Neutrophil (primary cell): Measurements from ENCODE around the gene KIF23.

ENCODE experiments used
- H3K27ac ChIP-seq: fragments of 200-600 bp; sonication (generic); 2 replicates; pipeline ENCODE4 v1.5.1; 2016; ENCODE audit warnings: mild to moderate bottlenecking, moderate library complexity
- H3K27me3 ChIP-seq: fragments of 200-600 bp; sonication (generic); 2 replicates; pipeline ENCODE4 v1.6.0; 2016; ENCODE audit warnings: mild to moderate bottlenecking
- H3K36me3 ChIP-seq: fragments of 200-600 bp; sonication (generic); 2 replicates; pipeline ENCODE4 v1.5.1; 2017
- H3K4me1 ChIP-seq, 2 experiments: fragments of 200-600 bp in 1 of 2; sonication (generic) in 1 of 2; 1 replicate in 1 of 2; 2 replicates in 1 of 2; pipeline versions ENCODE4 v1.5.1 to v1.6.1; 2013 to 2016; ENCODE audit warnings: low read depth in 1 of 2, low read length in 1 of 2, mild to moderate bottlenecking in 1 of 2, moderate library complexity in 1 of 2; ENCODE audit not compliant: control insufficient read depth in 1 of 2, insufficient read depth in 1 of 2
- H3K4me3 ChIP-seq, 2 experiments: fragments of 200-600 bp in 1 of 2; sonication (generic) in 1 of 2; 1 replicate in 1 of 2; 2 replicates in 1 of 2; pipeline ENCODE4 v1.5.1; 2013 to 2016; ENCODE audit warnings: low read depth in 1 of 2, low read length in 1 of 2, mild to moderate bottlenecking in 1 of 2, moderate library complexity in 1 of 2
- H3K9me3 ChIP-seq: fragments of 200-600 bp; sonication (generic); 2 replicates; pipeline ENCODE4 v1.5.1; 2016
- TF ChIP-seq, protein P1 (sequence below): fragments of 200-600 bp; sonication (generic); IDR thresholded peaks from 2 replicates; pipeline ENCODE4 v1.5.1; 2016; ENCODE audit warnings: antibody characterized with exemption

KIF23 gene

GRCh38 chr15:69462030-69462492, 47.9 kb downstream of the KIF23 start:
- Histone ChIP-seq H3K9me3 (no peaks in the 10 kb centered on the region), H3K27ac (peak overlapping the region; percentile 68), H3K4me3 (peak overlapping the region; percentile 75 to 84), H3K4me1 (peaks cover 15% of the 10 kb centered on the region in 2 experiments), H3K36me3 (no peaks in the 10 kb centered on the region), H3K27me3 (no peaks in the 10 kb centered on the region)
- TF ChIP-seq, protein P1, sequence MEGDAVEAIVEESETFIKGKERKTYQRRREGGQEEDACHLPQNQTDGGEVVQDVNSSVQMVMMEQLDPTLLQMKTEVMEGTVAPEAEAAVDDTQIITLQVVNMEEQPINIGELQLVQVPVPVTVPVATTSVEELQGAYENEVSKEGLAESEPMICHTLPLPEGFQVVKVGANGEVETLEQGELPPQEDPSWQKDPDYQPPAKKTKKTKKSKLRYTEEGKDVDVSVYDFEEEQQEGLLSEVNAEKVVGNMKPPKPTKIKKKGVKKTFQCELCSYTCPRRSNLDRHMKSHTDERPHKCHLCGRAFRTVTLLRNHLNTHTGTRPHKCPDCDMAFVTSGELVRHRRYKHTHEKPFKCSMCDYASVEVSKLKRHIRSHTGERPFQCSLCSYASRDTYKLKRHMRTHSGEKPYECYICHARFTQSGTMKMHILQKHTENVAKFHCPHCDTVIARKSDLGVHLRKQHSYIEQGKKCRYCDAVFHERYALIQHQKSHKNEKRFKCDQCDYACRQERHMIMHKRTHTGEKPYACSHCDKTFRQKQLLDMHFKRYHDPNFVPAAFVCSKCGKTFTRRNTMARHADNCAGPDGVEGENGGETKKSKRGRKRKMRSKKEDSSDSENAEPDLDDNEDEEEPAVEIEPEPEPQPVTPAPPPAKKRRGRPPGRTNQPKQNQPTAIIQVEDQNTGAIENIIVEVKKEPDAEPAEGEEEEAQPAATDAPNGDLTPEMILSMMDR, result no peak

DNA sequence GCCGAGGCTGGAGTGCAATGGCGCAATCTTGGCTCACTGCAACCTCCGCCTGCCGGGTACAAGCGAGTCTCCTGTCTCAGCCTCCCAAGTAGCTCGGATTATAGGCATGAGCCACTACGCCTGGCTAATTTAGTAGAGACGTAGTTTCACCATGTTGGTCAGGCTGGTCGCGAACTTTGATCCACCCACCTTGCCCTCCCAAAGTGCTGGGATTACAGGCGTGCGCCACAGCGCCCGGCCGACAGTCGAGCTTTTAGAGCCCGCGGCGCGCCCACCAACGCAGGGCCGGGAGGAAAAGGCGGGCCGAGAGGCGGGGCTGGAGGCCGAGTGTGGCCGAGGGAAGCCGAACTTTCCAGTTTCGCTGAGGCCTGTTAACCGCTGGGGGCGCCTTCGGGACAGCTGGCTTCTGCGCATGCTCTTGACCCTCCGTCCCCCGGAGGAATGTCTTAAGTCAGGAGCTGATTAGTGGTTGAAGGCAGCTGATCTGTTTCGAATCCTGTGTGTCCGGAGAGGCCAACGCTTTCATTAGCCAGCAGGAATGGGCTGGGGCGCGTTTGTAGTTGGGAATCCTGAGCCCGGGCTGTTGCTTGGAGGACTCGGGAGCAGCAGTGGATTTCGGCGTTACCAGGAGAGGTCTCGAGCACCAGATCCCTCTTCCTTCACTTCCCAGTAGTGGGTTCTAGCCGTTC, 48.5 kb downstream of the KIF23 start:
- TF ChIP-seq, protein P1, result peak; percentile 88
- Histone ChIP-seq H3K4me1 (peaks cover 15% of the 10 kb centered on the region in 2 experiments), H3K27ac (peak overlapping the region; percentile 68), H3K9me3 (no peaks in the 10 kb centered on the region), H3K27me3 (no peaks in the 10 kb centered on the region), H3K4me3 (peak overlapping the region; percentile 75 to 84), H3K36me3 (no peaks in the 10 kb centered on the region)

GRCh38 chr15:69463182-69463756, 49.1 kb downstream of the KIF23 start:
- H3K4me1 ChIP-seq, result peaks cover 15% of the 10 kb centered on the region in 2 experiments
- peak overlapping the region; percentile 75 to 84 for H3K4me3 ChIP-seq
- H3K27ac ChIP-seq, result peak overlapping the region; percentile 68
- H3K36me3 ChIP-seq, result no peaks in the 10 kb centered on the region
- TF ChIP-seq, protein P1, result no peak
- H3K27me3 ChIP-seq, result no peaks in the 10 kb centered on the region
- no peaks in the 10 kb centered on the region for H3K9me3 ChIP-seq

DNA sequence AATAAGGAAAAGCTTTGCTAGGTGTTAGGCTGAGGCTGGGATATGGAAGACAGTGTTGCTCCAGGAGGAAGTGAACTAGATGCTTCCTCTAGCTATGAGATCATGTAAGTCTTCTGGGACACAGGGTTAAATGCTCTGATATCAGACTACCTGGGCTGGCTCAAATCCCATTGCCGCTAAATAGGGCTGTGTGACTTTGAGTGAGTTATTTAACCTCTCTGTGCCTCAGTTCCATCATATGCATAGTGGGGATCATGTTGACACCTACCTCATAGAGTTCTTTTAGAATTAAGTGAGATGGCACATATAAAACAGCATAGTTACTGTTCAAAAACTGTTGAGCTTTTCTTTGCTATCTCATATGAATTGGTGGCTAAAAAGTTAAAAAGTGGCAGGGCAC, 51.1 kb downstream of the KIF23 start:
- no peak overlapping the region for H3K27ac ChIP-seq
- H3K4me1 ChIP-seq, result peaks cover 15% of the 10 kb centered on the region in 2 experiments
- H3K4me3 ChIP-seq, result no peak overlapping the region
- no peaks in the 10 kb centered on the region for H3K36me3 ChIP-seq
- no peaks in the 10 kb centered on the region for H3K9me3 ChIP-seq
- TF ChIP-seq, protein P1, result no peak
- no peaks in the 10 kb centered on the region for H3K27me3 ChIP-seq

DNA sequence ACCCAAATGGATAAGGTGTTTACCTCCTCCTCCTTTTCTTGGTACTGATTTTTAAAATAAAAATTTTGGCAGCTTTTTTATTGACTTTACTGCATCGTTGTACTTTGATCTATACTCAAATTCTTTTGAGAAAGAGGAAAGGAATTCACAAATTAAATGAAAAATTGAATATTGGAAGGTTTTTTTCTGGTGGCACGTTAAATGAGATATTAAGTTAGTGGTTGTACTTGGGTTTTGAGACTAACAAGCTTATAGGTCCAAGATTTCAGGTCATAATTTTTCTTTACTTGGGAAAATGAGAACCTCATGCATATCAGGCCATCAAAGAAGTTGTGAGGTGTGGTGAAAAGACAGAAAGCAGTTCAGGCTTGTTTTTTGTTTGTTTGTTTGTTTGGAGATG, 52.6 kb downstream of the KIF23 start:
- Histone ChIP-seq H3K36me3 (no peaks in the 10 kb centered on the region), H3K4me1 (peaks cover 12 to 15% of the 10 kb centered on the region in 2 experiments), H3K4me3 (no peak overlapping the region), H3K9me3 (no peaks in the 10 kb centered on the region), H3K27me3 (no peaks in the 10 kb centered on the region), H3K27ac (no peak overlapping the region)
- TF ChIP-seq, protein P1, result no peak
